ENCODE results near the gene CEACAM20. TPM values are rescaled to one million over a fixed set of nuclear protein-coding genes. Genes with fewer than 3 reads are reported as not detected.

The CEACAM20 gene
- total and polyA plus RNA-seq, 4 donors: not detected

DNA sequence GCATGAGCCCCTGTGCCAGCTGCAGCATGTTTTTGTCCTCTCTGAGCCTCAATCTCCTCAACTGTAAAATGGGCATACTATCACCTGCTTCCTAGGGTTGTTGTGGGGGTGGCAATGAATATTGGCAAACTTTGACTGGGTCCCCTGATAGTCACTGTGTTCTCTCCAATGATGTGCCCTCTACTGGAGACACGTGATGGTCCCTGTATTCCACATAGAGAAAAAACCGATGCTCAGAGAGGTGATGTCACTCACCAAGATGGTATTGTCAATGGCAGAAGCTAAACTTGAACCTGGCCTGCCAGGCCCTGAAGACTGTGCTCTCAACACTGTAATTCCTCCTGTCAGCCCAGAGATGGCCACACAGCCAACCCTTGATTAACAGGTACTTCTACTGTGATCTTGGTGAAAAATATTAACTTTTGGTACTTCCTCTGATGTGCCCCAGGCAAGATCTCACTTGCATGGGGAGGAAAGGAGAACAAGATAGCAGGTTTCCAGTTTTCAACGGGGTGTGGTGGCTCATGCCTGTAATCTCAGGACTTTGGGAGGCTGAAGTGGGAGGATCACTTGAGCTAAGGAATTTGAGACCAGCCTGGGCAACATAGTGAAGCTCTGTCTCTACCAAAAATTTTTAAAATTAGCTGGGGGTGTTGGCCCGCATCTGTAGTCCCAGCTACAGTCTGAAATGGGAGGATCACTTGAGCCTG lies 3.6 kb downstream of the CEACAM20 start:
- Histone ChIP-seq H3K27ac (ENCODE audit: low read depth in 1 of 2, low read length in 1 of 2) (no peak overlapping the region), H3K4me3 (no peak overlapping the region), H3K27me3 (ENCODE audit: control insufficient read depth in 3 of 3, insufficient read depth in 3 of 3, low read length in 2 of 3) (peaks cover 0 to 3% (median 3%) of the 10 kb centered on the region in 3 donors), H3K36me3 (ENCODE audit: control insufficient read depth in 4 of 4, insufficient read depth in 4 of 4, low read length in 4 of 4) (no peaks in the 10 kb centered on the region), H3K9ac (ENCODE audit: insufficient read depth in 1 of 2, low read length in 2 of 2) (no peak overlapping the region), H3K9me3 (ENCODE audit: control insufficient read depth in 4 of 4, insufficient read depth in 3 of 4, low read length in 3 of 4) (peaks cover 0 to 25% (median 0%) of the 10 kb centered on the region in 4 donors), H3K4me1 (ENCODE audit: control insufficient read depth in 5 of 5, insufficient read depth in 5 of 5, low read length in 5 of 5) (no peaks in the 10 kb centered on the region)
- no peak for ATAC-seq (ENCODE audit: insufficient read depth, low FRiP score)
- DNase-seq: no peak
- WGBS, 2 donors: 29 to 51% methylated on average over 4 of the region's 4 CpGs
- TF ChIP-seq, protein P1, sequence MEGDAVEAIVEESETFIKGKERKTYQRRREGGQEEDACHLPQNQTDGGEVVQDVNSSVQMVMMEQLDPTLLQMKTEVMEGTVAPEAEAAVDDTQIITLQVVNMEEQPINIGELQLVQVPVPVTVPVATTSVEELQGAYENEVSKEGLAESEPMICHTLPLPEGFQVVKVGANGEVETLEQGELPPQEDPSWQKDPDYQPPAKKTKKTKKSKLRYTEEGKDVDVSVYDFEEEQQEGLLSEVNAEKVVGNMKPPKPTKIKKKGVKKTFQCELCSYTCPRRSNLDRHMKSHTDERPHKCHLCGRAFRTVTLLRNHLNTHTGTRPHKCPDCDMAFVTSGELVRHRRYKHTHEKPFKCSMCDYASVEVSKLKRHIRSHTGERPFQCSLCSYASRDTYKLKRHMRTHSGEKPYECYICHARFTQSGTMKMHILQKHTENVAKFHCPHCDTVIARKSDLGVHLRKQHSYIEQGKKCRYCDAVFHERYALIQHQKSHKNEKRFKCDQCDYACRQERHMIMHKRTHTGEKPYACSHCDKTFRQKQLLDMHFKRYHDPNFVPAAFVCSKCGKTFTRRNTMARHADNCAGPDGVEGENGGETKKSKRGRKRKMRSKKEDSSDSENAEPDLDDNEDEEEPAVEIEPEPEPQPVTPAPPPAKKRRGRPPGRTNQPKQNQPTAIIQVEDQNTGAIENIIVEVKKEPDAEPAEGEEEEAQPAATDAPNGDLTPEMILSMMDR (IDR thresholded peaks at IDR 0.05; ENCODE audit: control extremely low read depth, extremely low read depth): no peak

DNA sequence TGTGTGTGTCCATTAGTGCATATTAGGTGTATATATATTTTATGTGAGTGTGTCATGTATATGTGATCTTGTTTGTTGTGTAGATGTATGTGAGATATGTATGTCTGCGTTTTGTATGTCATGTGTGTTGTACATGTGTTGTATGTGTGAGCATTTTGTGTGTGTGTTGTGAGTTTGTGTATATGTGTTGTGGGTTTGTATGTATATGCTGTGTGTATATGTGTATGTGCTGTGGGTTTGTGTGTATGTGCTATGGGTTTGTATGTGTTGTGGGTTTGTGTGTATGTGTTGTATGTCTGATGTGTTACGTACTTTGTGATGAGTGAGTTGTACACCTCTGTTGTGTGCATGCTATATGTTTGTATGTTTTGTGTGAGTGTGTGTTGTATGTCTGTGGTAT lies 8.1 kb downstream of the CEACAM20 start:
- 91% methylated on average over 2 of the region's 2 CpGs for WGBS, 2 donors
- Histone ChIP-seq H3K27me3 (ENCODE audit: control insufficient read depth in 3 of 3, insufficient read depth in 3 of 3, low read length in 2 of 3) (peaks cover 0 to 3% (median 3%) of the 10 kb centered on the region in 3 donors), H3K27ac (ENCODE audit: low read depth in 1 of 2, low read length in 1 of 2) (no peak overlapping the region), H3K9ac (ENCODE audit: insufficient read depth in 1 of 2, low read length in 2 of 2) (no peak overlapping the region), H3K4me1 (ENCODE audit: control insufficient read depth in 5 of 5, insufficient read depth in 5 of 5, low read length in 5 of 5) (no peaks in the 10 kb centered on the region), H3K4me3 (no peak overlapping the region), H3K36me3 (ENCODE audit: control insufficient read depth in 4 of 4, insufficient read depth in 4 of 4, low read length in 4 of 4) (no peaks in the 10 kb centered on the region), H3K9me3 (ENCODE audit: control insufficient read depth in 4 of 4, insufficient read depth in 3 of 4, low read length in 3 of 4) (peaks cover 0 to 34% (median 0%) of the 10 kb centered on the region in 4 donors)
- ATAC-seq (ENCODE audit: insufficient read depth, low FRiP score) (no peak), DNase-seq (no peak)
- TF ChIP-seq, protein P1 (IDR thresholded peaks at IDR 0.05; ENCODE audit: control extremely low read depth, extremely low read depth): no peak

DNA sequence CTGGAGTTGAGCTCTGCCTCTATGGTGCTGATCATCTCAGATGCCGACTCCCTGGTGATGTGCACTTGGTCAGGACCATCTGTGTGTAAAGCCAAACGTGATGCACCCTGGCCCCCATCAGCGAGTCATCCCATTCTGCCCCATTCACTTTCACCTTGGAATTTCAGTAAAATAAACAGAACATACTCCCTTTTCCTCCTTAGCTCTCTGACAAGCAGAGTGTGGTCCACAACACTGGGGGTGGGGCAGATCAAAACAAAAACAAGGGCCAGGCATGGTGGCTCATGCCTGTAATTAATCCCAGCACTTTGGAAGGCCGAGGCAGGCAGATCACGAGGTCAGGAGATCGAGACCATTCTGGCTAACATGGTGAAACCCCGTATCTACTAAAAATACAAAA lies 12.3 kb downstream of the CEACAM20 start:
- TF ChIP-seq, protein P1 (IDR thresholded peaks at IDR 0.05; ENCODE audit: control extremely low read depth, extremely low read depth): no peak
- 73 to 83% methylated on average over 7 of the region's 7 CpGs for WGBS, 2 donors
- Histone ChIP-seq H3K27ac (ENCODE audit: low read depth in 1 of 2, low read length in 1 of 2) (no peak overlapping the region), H3K36me3 (ENCODE audit: control insufficient read depth in 4 of 4, insufficient read depth in 4 of 4, low read length in 4 of 4) (no peaks in the 10 kb centered on the region), H3K9ac (ENCODE audit: insufficient read depth in 1 of 2, low read length in 2 of 2) (no peak overlapping the region), H3K27me3 (ENCODE audit: control insufficient read depth in 3 of 3, insufficient read depth in 3 of 3, low read length in 2 of 3) (peaks cover 0 to 3% (median 3%) of the 10 kb centered on the region in 3 donors), H3K4me1 (ENCODE audit: control insufficient read depth in 5 of 5, insufficient read depth in 5 of 5, low read length in 5 of 5) (no peaks in the 10 kb centered on the region), H3K9me3 (ENCODE audit: control insufficient read depth in 4 of 4, insufficient read depth in 3 of 4, low read length in 3 of 4) (peaks cover 0 to 22% (median 0%) of the 10 kb centered on the region in 4 donors), H3K4me3 (no peak overlapping the region)
- ATAC-seq (ENCODE audit: insufficient read depth, low FRiP score) (no peak), DNase-seq (no peak)

Measured in lung (tissue), 12 donors.